Measurements from ENCODE around the gene FOXD2. TPM values are rescaled to one million over a fixed set of nuclear protein-coding genes. Genes with fewer than 3 reads are reported as not detected.
"Not testable (repeated sequence)": the region's sequence is repeated elsewhere in the genome, so short reads cannot be mapped to it uniquely, and the experiment has no call there.

Gene FOXD2
- total RNA-seq, 1 donor from 2014 or later: not detected

DNA sequence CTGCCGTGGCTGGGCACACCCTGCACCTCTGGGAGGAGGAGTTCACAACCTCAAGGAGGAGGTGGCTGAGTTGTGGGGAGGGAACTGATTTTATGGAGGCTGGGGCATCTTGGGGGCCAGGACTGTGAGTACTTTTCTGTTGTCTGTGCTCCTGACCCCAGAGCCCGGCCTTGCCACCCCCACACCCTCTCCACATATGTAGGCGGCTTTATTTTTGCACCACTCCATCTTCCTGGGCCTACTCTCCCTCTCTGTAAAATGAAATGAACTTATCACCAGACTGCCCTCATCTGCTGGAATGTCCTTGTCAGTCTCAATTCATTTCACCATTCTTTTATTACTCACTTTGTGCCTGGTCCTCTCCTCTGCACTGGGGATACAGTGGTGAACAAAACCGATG, 12.8 kb downstream of the FOXD2 start:
- intact Hi-C loops (cut with micrococcal nuclease): no loop called here
- H3K9me3 ChIP-seq (replicated peaks): no peaks in the 10 kb centered on the region
- DNase-seq: no peak
- H3K27me3 ChIP-seq (ENCODE audit: low read depth): peaks cover 100% of the 10 kb centered on the region
- TF ChIP-seq, protein P1, sequence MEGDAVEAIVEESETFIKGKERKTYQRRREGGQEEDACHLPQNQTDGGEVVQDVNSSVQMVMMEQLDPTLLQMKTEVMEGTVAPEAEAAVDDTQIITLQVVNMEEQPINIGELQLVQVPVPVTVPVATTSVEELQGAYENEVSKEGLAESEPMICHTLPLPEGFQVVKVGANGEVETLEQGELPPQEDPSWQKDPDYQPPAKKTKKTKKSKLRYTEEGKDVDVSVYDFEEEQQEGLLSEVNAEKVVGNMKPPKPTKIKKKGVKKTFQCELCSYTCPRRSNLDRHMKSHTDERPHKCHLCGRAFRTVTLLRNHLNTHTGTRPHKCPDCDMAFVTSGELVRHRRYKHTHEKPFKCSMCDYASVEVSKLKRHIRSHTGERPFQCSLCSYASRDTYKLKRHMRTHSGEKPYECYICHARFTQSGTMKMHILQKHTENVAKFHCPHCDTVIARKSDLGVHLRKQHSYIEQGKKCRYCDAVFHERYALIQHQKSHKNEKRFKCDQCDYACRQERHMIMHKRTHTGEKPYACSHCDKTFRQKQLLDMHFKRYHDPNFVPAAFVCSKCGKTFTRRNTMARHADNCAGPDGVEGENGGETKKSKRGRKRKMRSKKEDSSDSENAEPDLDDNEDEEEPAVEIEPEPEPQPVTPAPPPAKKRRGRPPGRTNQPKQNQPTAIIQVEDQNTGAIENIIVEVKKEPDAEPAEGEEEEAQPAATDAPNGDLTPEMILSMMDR (IDR thresholded peaks at IDR 0.05; ENCODE audit: borderline replicate concordance): no peak
- H3K4me1 ChIP-seq: peaks cover 5% of the 10 kb centered on the region
- H3K4me3 ChIP-seq: no peak overlapping the region
- no peak overlapping the region for H3K27ac ChIP-seq (replicated peaks)
- no peaks in the 10 kb centered on the region for H3K36me3 ChIP-seq

DNA sequence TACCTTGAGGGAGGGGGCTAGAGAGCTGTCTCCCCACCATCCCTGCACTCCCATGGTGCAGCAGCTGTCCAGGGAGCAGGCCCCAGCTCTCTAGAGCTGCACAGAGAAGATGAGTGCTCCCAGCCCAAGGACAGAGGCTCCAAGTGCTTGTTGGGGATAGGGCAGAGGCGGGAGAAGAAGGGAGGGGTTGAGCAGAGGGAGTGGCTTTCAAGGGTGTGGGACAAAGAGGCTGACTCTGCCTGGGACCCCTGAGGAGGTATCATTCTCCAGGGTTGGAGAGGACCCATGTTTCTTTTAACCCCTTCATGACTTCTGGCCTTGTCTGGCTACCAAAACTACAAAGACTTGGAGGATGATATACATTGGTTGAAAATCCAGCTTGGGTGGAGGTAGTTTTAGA, 14.6 kb downstream of the FOXD2 start:
- Histone ChIP-seq H3K27ac (replicated peaks) (no peak overlapping the region), H3K27me3 (ENCODE audit: low read depth) (peaks cover 100% of the 10 kb centered on the region), H3K36me3 (no peaks in the 10 kb centered on the region), H3K4me1 (peaks cover 5% of the 10 kb centered on the region), H3K9me3 (replicated peaks) (peaks cover 4% of the 10 kb centered on the region), H3K4me3 (no peak overlapping the region)
- intact Hi-C loops (cut with micrococcal nuclease): no loop called here
- TF ChIP-seq, protein P1 (IDR thresholded peaks at IDR 0.05; ENCODE audit: borderline replicate concordance): no peak
- DNase-seq: no peak

DNA sequence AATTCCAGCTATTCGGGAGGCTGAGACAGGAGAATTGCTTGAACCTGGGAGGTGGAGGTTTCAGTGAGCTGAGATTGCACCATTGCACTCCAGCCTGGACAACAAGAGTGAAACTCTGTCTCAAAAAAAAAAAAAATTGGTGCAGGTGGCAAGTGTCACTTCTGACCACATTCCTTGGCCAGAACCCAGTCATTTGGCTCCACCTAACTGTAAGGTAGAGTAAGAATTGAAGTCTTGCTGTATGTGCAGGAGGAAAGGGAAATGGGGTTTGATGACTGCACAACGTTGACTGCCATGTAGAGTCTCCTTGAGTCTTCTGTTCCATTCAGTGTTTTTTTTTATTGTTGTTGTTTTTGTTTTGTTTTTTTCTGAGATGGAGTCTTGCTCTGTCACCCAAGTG, 16.1 kb downstream of the FOXD2 start:
- intact Hi-C loops (cut with micrococcal nuclease); H3K27ac ChIP-seq (replicated peaks); H3K4me3 ChIP-seq; H3K9me3 ChIP-seq (replicated peaks); H3K4me1 ChIP-seq; DNase-seq; H3K36me3 ChIP-seq: not testable (repeated sequence)
- peaks cover 100% of the 10 kb centered on the region for H3K27me3 ChIP-seq (ENCODE audit: low read depth)

DNA sequence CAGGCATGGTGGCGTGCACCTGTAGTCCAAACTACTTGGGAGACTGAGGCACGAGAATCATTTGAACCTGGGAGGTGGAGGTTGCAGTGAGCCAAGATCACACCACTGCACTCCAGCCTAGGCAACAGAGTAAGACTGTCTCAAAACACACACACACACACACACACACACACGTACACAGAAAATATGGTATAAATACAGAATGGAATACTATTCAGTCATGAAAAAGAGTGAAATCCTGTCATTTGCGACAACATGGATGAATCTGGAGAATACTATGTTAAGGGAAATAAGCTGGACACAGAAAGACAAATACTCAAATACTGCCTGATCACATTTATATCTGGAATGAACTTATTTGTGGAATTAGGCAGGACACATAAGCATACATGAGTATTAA, 18.4 kb downstream of the FOXD2 start:
- DNase-seq: no peak
- no peaks in the 10 kb centered on the region for H3K36me3 ChIP-seq
- intact Hi-C loops (cut with micrococcal nuclease): no loop called here
- TF ChIP-seq, protein P1 (IDR thresholded peaks at IDR 0.05; ENCODE audit: borderline replicate concordance): no peak
- no peak overlapping the region for H3K4me3 ChIP-seq
- H3K4me1 ChIP-seq: no peaks in the 10 kb centered on the region
- H3K27ac ChIP-seq (replicated peaks): no peak overlapping the region
- peaks cover 4% of the 10 kb centered on the region for H3K9me3 ChIP-seq (replicated peaks)
- peaks cover 100% of the 10 kb centered on the region for H3K27me3 ChIP-seq (ENCODE audit: low read depth)

DNA sequence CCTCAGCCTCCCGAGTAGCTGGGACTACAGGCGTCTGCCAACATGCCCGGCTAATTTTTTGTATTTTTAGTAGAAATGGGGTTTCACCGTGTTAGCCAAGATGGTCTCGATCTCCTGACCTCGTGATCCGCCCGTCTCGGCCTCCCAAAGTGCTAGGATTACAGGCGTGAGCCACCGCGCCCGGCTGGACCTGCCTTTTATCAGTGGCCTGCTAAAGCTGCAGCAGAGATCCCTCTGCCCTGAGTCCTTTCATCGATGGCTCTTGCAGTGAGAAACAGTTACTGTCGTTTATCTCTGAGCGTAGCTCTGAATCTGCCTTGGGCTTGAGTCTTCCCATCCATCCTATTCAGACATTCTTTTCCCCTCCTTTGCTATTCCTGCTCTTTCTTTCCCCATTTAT, 19.7 kb downstream of the FOXD2 start:
- H3K36me3 ChIP-seq; DNase-seq; H3K9me3 ChIP-seq (replicated peaks); intact Hi-C loops (cut with micrococcal nuclease); H3K4me3 ChIP-seq; H3K27ac ChIP-seq (replicated peaks); H3K4me1 ChIP-seq: not testable (repeated sequence)
- peaks cover 100% of the 10 kb centered on the region for H3K27me3 ChIP-seq (ENCODE audit: low read depth)

DNA sequence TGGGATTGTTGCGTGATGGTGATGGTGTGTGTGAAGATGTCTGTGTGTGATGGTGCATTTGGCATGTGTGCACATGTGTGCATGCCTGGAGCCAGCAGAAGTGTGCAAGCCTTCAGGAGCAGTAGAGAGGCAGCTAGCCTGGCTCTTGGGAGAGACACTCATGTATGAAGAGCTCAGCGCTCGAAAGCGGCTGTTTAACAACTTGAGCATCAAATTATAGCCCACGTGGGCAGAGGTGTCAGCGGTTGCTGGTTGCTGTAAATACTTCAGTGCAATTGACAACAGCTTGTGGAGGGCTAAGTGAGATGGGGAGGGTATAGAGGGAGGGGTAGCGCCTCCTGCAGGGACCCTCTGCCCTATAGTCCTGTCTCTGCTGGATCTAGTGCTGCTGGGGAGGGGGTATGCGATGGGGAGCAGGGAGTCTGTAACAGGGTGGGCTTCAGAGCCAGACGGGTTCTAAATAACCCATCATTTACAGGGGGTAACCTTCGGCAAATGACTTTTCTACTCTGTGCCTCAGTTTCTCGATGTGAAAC, 21.5 kb downstream of the FOXD2 start:
- peaks cover 100% of the 10 kb centered on the region for H3K27me3 ChIP-seq (ENCODE audit: low read depth)
- no peaks in the 10 kb centered on the region for H3K4me1 ChIP-seq

More for the DNA sequence above, 21.5 kb downstream of the FOXD2 start:
- TF ChIP-seq, protein P1 (IDR thresholded peaks at IDR 0.05; ENCODE audit: borderline replicate concordance): no peak
- intact Hi-C loops (cut with micrococcal nuclease): no loop called here
- Histone ChIP-seq H3K4me3 (no peak overlapping the region), H3K36me3 (no peaks in the 10 kb centered on the region), H3K9me3 (replicated peaks) (peaks cover 4% of the 10 kb centered on the region), H3K27ac (replicated peaks) (no peak overlapping the region)
- no peak for DNase-seq
